K562 (cell line): ENCODE results near the gene NUP98. TPM values are rescaled to one million over a fixed set of nuclear protein-coding genes. Genes with fewer than 3 reads are reported as not detected.
"Not testable (repeated sequence)": the region's sequence is repeated elsewhere in the genome, so short reads cannot be mapped to it uniquely, and the experiment has no call there.

ENCODE experiments used
- ARID1B ChIP-seq: fragments of 450-650 bp; IDR thresholded peaks from 2 replicates; pipeline ENCODE4 v1.6.1; 2016; ENCODE audit warnings: antibody characterized with exemption, mild to moderate bottlenecking, inconsistent platforms
- CBFA2T3 ChIP-seq: fragments of 450-650 bp; IDR thresholded peaks from 2 replicates; pipeline ENCODE4 v1.6.1; 2017
- MTA2 ChIP-seq: fragments of 450-650 bp; IDR thresholded peaks from 2 replicates; pipeline ENCODE4 v1.6.1; 2016; ENCODE audit warnings: low read depth
- SMARCA4 ChIP-seq: fragments of 450-650 bp; IDR thresholded peaks from 2 replicates; pipeline ENCODE4 v1.6.1; 2016
- TOE1 ChIP-seq, 2 experiments: fragments of 450-650 bp in 1 of 2; sonication (generic) in 1 of 2; formaldehyde crosslinking in 1 of 2; IDR thresholded peaks; 2 replicates each; pipeline versions ENCODE4 v1.7.1 to v1.8.0; 2016 to 2022; ENCODE audit warnings: borderline replicate concordance in 2 of 2, mild to moderate bottlenecking in 2 of 2, antibody characterized with exemption in 1 of 2, inconsistent platforms in 1 of 2, low read depth in 1 of 2, missing genetic modification reagents in 1 of 2, moderate library complexity in 1 of 2
- polyA plus RNA-seq, 8 experiments: library from polyadenylated mRNA; depleted of rRNA in 4 of 8; stranded (reverse) in 5 of 8; unstranded in 3 of 8; fragments of >200 nt; fragmentation: Nextera tagmentation in 2 of 8; fragmentation: Illumina TruSeq in 1 of 8; extraction: Ambion mirVana in 2 of 8; extraction: Trizol in 1 of 8; gene quantifications; 2 replicates each; pipeline versions ENCODE4 v1.2.1 to v1.2.3, GENCODE V29; 2011 to 2014; ENCODE audit warnings: inconsistent platforms in 1 of 8, missing spikeins in 1 of 8
- total RNA-seq, 7 experiments: library from RNA; depleted of rRNA in 6 of 7; stranded (reverse); fragments of >200 nt in 6 of 7; fragmentation: Illumina TruSeq in 2 of 7; extraction: Trizol in 2 of 7; gene quantifications; 2 replicates each; pipeline versions ENCODE4 v1.2.1 to v1.2.3, GENCODE V29; 2011 to 2021; ENCODE audit warnings: low replicate concordance in 1 of 7
- TF ChIP-seq, protein P1 (sequence below), 2 experiments: fragments of 450-650 bp in 1 of 2; sonication (generic) in 1 of 2; formaldehyde crosslinking in 1 of 2; IDR thresholded peaks; 2 replicates each; pipeline versions ENCODE4 v1.7.1 to v1.9.0; 2016 to 2022; ENCODE audit warnings: inconsistent platforms in 1 of 2, mild to moderate bottlenecking in 1 of 2, missing genetic modification reagents in 1 of 2
- TF ChIP-seq, protein P2 (sequence below), 2 experiments: fragments of 450-650 bp; IDR thresholded peaks; 2 replicates each; pipeline ENCODE4 v1.6.1; 2016

The NUP98 gene
- total and polyA plus RNA-seq, 9 of the 15 experiments (the other 6 are each of a cell fraction or from before 2014, with no cell fraction given) = 45.1 to 196 (median 130) TPM

DNA sequence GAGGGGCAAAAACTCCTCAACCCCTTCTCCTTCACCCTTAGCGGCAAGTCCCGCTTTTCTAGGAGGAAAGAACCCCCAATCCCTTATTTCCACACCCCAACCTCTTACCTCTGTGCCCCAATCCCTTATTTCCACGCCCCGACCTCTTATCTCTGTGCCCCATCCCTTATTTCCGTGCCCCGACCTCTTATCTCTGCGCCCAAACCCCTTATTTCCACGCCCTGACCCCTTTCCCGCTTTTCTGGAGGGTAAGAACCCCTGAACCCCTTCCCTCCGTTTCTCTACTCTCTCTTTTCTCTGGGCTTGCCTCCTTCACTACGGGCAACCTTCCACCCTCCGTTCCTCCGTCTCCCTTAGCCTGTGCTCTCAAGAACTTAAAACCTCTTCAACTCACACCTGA lies 148.5 kb downstream of the NUP98 start (continued):
- TF ChIP-seq, protein P1, sequence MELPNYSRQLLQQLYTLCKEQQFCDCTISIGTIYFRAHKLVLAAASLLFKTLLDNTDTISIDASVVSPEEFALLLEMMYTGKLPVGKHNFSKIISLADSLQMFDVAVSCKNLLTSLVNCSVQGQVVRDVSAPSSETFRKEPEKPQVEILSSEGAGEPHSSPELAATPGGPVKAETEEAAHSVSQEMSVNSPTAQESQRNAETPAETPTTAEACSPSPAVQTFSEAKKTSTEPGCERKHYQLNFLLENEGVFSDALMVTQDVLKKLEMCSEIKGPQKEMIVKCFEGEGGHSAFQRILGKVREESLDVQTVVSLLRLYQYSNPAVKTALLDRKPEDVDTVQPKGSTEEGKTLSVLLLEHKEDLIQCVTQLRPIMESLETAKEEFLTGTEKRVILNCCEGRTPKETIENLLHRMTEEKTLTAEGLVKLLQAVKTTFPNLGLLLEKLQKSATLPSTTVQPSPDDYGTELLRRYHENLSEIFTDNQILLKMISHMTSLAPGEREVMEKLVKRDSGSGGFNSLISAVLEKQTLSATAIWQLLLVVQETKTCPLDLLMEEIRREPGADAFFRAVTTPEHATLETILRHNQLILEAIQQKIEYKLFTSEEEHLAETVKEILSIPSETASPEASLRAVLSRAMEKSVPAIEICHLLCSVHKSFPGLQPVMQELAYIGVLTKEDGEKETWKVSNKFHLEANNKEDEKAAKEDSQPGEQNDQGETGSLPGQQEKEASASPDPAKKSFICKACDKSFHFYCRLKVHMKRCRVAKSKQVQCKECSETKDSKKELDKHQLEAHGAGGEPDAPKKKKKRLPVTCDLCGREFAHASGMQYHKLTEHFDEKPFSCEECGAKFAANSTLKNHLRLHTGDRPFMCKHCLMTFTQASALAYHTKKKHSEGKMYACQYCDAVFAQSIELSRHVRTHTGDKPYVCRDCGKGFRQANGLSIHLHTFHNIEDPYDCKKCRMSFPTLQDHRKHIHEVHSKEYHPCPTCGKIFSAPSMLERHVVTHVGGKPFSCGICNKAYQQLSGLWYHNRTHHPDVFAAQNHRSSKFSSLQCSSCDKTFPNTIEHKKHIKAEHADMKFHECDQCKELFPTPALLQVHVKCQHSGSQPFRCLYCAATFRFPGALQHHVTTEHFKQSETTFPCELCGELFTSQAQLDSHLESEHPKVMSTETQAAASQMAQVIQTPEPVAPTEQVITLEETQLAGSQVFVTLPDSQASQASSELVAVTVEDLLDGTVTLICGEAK (IDR thresholded peaks at IDR 0.05) = peak; percentile 36; the same call in 1 of the 2 replicates
- TF ChIP-seq, protein P1 (CRISPR knock-in tag; IDR thresholded peaks at IDR 0.05) = not testable (repeated sequence)
- TF ChIP-seq MTA2 (peak; percentile 58), CBFA2T3 (peak; percentile 53), ARID1B (peak; percentile 74), SMARCA4 (peak; percentile 9; the same call in 1 of the 2 replicates), TOE1 (IDR thresholded peaks at IDR 0.05; ENCODE audit: borderline replicate concordance) (0 out of 2 replicates have a peak, but pooled peaks have one; percentile 20)
- TF ChIP-seq, protein P2, sequence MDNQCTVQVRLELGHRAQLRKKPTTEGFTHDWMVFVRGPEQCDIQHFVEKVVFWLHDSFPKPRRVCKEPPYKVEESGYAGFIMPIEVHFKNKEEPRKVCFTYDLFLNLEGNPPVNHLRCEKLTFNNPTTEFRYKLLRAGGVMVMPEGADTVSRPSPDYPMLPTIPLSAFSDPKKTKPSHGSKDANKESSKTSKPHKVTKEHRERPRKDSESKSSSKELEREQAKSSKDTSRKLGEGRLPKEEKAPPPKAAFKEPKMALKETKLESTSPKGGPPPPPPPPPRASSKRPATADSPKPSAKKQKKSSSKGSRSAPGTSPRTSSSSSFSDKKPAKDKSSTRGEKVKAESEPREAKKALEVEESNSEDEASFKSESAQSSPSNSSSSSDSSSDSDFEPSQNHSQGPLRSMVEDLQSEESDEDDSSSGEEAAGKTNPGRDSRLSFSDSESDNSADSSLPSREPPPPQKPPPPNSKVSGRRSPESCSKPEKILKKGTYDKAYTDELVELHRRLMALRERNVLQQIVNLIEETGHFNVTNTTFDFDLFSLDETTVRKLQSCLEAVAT (IDR thresholded peaks at IDR 0.05) = 0 out of 4 replicates have a peak, but pooled peaks of 1 of the 2 experiments have one; percentile 7
- TF ChIP-seq TOE1 (CRISPR knock-in tag; IDR thresholded peaks at IDR 0.05; ENCODE audit: borderline replicate concordance, low read depth) = not testable (repeated sequence)
